NCI-H524 (cell line): ENCODE results near the gene CALD1.

ENCODE experiments used
- DNase-seq, 2 experiments: peaks; one replicate each; lab custom pipeline; 2025; lab: John Stamatoyannopoulos, UW

CALD1 gene, protein sequence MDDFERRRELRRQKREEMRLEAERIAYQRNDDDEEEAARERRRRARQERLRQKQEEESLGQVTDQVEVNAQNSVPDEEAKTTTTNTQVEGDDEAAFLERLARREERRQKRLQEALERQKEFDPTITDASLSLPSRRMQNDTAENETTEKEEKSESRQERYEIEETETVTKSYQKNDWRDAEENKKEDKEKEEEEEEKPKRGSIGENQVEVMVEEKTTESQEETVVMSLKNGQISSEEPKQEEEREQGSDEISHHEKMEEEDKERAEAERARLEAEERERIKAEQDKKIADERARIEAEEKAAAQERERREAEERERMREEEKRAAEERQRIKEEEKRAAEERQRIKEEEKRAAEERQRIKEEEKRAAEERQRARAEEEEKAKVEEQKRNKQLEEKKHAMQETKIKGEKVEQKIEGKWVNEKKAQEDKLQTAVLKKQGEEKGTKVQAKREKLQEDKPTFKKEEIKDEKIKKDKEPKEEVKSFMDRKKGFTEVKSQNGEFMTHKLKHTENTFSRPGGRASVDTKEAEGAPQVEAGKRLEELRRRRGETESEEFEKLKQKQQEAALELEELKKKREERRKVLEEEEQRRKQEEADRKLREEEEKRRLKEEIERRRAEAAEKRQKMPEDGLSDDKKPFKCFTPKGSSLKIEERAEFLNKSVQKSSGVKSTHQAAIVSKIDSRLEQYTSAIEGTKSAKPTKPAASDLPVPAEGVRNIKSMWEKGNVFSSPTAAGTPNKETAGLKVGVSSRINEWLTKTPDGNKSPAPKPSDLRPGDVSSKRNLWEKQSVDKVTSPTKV

DNA sequence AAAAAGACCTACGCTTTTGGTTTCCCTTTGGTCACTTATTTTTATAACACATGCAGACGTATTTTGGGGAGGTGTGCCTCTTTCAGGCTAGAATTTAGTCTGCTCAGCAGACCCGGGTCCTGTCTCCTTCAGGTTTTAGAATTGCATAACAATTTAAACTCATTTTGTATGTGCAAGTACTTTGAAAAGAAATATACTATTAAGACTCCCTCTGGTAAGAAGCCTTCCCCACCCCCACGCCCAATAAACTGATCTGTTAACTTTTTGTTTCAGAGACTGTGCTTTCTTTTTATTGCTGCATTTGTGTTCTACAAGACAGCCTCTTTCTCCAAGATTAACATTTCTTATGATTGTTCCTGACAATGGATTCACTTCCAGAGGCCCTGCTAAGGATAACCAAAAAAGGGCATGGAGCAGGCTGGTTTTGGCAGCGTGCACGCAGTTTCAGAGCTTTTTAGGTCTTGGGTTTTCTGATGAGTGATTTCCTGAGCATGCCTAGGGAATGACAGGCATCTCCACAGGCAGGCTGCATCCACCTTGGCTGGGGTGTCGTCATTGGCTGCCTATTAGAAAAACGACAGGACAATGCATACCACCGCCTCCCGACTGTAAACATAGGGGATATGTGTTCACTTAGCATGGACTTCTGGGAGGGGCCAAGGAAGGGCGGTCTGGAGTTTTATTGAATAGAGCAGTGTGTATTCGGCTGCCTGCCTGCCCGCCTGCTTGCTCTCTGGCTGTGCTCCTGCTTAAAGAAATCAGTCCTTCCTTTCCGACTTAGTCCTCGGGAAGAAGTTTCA lies at the start of gene CALD1:
TSS of gene CALD1 (plus strand) at position 694 of the 800 bp plus-strand sequence. CDS start 88,100 bp downstream, outside the sequence.
- no peak for DNase-seq

DNA sequence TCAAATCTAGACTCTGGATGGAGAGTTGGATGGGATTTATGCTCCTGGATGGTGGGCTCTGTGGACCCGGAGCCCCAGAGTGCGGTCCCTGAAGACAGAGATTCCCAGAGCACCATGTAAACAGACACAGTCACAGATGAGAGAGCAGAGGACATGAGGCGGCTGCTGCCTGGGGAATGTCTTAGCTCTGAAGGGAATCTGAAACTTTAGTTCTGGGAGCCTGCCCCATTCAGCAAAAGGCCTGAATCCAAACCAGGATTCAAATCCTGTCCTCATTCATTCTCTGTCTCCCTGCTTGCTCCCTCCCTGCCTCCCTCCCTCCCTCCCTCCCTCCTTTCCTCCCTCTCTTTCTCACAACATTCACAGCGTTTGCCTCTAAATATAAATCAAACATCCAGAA lies 49.5 kb upstream of the CALD1 start:
- no peak for DNase-seq

DNA sequence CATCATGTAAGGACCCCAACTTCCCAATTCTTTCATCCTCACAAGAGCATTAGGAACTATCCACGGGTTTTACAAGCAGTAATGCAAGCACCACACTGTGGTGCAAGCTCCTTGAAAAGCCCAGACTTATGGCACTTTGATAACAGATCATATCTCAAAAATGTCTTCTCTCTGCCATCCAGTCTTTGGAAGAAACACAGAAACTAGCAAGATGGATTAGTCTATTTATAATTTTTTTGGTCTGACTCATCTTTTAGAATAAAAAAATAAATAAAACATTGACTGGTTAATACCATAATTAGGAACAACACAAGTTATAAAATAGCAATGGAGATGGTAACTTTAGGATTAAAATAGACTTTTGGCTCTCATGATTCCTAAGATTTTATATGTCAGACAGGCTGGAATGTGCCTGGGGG lies 49.0 kb upstream of the CALD1 start:
- DNase-seq, result no peak

DNA sequence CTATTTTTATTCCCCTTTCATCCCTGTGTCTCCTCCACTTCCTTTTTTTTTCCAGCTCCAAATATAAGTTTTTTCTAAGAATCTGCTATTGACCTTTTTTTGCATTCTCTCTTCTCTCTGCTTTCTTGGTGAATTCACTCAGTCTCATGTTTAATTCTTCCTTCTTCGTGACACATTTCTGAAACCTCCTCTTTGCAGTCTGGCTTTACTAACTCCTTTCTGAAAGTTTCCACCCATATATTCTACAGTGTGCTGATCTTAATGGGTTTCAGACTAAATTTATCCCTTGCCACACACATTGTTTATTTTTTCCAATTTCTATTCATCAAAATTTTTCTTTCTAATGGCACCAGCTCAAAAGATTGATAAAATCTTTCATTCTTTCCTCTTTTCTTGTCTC lies 47.8 kb upstream of the CALD1 start:
- no peak for DNase-seq

DNA sequence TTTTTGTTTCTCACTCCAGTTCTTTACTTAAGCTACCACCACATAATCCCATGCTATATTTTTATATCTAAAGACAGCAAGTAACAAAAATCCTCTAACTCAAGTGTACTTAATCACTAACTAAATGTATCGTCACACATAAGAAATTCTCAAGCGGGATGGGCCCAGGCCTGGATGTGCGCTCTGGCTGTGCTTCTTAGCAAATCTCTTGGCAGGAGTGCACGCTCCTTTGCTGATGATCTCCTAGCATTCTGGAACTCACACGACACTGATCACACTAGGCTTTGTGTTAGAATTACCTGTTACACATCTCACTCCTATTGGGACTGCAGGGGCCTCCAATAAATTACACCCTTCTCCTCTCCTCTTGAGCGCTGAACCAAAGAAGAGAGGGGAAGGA lies 46.7 kb upstream of the CALD1 start:
- DNase-seq, result no peak

DNA sequence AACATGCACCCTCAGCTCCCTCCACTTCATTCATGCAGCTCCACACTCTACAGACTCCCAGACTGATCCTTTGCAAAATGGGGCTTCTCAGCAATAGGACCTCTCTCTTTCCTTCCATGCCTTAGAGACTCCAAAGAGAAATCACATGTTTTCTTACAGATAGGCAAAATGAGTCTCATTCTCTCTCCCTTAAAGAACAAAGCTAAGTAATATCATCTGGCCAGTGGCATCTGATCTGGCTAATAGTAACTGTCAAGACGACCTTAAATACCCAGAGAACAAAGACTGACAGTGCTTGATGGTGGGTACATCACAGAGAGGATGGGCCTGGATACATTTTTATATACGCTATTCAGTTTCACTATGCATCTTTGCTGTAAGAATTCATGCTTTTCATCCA lies 43.1 kb upstream of the CALD1 start:
- no peak for DNase-seq

DNA sequence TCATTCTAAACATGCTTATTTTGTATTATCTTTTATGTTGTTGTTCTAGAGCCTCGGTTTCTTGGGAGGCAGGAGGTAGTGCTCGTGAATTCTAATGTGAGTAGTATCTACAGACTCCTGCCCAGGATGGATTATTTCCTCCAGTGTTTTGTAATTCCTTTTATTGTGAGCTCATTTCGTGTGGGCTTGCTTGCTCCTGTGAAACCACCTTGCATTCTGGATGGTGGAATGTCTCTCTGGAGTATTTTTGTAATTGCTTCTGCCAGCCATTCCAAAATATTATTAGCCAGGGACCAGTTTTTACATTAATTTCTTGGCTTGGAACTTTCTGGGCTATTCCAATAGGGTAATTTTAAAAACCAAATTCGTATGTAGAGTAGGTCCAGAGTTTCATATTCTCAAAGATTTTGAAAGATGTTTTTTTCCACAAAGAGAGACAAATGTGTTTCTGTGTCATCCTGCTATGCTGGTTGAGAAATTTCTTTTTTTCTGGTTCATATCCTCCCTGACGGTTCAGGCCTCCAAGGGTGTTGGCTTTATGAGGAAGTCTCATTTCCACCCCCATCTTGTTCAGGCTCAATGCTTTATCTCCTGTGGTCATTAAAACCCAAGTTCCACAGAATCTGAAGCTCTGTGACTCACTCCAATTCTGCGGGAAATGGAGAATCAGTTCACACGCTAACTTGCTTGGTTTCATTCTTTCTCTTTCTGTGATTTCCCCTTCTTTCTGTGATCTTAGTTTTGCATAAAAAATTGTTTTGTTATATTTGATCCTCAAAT lies 41.7 kb upstream of the CALD1 start:
- no peak for DNase-seq

DNA sequence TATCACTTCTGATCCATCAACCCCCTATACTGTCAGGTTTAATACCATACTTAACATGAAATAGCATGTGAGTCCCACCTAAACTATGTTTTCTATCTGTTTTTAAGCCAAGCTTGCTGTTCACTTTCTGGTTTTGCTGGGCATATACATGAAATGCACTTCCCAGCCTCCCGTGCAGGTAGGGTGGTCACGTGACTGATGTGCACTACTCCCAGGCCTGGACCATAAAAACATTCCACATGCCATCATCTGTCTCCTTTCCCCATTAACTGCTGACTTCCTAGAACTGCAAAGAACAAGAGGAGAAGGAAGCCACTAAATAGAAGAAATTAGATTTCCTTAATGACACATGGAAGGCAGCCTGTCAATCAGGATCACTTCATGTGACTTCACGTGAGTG lies 40.1 kb upstream of the CALD1 start:
- no peak for DNase-seq

DNA sequence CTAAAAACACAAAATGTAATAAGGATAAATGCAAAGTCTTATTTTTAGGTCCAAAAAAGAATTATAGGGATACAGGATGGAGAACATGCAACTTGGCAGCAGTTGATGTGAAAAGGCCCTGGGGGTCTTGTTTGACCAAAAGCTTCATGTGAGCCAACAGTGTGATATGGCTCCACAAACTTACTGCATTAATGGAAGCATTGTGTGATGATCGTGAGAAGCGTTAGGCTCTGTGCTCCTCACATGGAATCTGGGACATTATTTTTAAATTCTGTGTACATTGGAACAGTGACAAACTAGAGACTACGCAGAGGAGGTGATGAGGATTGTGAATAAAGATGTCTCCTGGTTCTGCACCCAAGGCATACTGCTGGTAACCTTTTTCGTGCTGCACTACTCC lies 39.1 kb upstream of the CALD1 start:
- DNase-seq, result no peak

DNA sequence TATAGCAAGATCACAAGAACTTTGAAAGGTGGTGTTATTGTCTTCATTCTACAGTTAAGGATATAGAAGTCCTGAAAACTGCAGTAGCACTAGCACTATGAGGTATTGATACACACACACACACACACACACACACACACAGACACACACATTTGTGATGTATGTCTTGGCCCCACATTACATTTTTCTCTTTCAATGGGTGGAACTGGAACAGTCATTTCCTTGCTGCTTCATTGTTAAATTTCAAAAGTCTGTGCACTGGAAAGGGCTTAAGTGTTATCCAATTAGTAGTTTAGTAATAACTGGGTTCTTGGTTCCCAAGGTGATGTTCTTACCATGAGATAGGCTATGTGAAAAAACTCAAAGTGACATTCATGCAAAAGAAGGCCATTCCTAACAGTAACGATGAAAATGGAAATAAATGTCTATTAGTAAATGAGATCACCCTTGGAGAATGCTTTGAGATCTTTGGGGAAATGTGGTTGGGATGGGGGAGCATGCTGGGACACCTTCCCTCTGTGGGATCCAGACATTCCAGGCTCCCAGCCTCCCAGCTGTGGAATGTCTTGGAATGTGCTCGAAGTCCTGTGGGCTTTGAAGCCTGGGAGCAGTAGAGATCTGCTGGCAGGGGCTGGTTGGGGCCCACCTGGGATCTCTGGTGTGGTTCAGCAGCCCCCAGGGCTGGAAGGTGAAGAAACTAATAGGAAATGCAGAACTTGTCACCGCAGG lies 37.4 kb upstream of the CALD1 start:
- DNase-seq, result no peak

DNA sequence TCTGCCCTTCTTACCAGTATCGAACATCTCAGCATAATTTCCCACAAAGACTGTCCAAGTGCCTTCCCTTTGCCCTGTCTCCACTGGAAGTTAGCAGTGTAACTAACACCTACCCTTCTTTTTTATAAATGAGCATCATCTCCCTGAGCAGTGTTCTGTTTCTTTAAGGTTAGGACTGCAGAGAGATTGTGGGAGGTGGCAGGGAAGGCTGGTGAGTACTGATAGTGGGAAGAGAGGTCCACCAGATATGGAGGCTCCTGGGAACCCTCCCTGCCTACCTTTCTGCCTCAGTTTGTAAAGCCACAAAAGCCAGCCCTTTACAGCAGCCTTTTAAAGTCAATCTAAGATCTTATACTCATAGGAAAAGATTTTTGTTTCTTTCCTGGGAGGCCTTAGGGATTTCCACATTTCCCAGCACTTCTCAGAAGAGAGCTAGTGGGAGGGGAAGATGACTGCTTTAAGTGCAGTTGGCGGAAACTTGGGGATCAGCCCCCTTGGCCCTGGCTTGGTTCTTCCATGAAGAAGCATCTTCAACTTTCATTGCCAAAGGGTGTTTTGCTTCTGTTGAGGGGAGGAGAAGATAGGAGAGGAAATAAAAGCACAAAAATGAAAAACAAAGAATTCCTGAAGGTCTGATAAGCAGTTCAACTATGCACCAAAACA lies 36.6 kb upstream of the CALD1 start:
- no peak for DNase-seq

DNA sequence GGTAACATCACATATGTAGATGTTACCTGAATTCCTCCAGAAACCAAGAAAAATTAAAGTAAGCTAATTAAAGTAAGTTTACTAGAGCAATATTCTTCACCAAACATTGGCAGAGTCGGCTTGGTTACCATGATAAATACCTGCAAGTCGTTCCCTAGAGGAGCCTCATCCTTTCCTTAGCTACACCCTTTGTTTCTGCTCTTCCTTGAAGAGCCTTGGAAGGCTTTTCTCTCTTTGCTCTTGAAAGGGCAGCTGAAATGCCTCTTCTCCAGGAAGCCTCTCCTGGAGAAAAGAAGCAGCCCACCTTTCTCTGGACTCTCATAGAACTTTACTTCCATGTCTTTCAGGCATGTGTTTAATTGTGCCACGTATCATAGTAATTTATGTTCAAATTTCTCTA lies 34.9 kb upstream of the CALD1 start:
- no peak for DNase-seq

DNA sequence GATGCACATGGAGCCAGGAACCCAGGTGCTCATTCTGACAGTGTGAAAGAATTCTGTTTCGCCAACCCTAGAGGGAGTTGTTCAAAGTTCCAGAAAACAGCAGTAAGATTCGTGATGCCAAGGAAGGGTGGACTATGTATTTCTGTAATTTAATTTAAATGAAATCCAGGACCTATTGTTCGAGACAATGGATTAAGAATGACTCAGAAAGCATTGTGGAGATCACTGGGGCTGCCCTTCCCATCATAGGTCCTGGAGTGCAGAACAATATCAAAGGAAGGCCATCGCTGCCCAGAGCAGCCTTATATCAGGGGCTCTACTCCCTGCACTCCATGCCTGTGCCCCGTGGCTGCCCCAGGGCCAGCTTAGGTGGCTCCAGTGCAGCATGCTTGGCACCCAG lies 32.1 kb upstream of the CALD1 start:
- DNase-seq, result no peak

DNA sequence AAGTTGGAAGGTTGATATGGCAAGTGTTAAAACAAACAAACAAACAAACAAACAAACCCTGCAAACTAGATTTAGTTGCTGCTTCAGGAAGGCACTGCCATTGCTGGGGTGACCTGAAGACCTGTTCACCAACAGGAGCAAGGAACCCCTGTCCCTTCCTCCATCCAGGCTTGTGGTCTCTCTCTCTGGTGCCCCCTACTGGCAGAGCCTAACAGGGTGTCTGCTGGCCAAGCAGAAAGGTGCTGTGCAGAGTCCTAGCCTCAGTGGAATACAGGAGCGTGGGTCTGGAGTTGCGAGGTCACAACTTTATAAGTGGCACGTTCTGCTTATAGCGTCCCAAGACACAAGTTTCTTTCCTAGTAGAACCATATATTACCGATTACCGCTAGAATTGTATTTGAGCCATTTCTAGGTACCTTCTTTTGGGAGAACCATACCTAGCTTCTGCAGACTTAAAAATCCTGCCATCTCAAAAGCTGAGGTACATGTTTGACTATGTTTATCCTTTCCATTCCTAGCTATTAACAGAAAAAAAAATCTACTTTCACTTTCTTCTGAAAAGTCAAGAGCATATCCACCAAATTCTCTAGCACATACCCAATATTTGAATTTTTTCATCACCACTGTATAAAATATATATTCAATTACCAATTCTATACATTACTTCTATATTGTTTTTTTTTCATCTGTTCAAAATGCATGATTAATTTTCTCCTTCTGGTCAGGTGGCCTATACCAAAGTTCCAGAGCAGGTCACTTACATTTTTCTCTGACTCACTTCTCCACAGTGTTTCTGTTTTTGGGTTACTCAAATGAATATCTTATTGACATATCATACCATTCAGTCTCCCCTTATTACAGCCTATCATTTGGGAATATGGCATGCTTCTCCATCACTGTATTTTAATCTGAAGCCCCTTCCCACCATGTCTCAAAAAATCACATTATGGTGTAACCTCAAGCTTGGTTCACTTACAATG lies 29.1 kb upstream of the CALD1 start:
- peak in 1 of 2 experiments; percentile 11 for DNase-seq

DNA sequence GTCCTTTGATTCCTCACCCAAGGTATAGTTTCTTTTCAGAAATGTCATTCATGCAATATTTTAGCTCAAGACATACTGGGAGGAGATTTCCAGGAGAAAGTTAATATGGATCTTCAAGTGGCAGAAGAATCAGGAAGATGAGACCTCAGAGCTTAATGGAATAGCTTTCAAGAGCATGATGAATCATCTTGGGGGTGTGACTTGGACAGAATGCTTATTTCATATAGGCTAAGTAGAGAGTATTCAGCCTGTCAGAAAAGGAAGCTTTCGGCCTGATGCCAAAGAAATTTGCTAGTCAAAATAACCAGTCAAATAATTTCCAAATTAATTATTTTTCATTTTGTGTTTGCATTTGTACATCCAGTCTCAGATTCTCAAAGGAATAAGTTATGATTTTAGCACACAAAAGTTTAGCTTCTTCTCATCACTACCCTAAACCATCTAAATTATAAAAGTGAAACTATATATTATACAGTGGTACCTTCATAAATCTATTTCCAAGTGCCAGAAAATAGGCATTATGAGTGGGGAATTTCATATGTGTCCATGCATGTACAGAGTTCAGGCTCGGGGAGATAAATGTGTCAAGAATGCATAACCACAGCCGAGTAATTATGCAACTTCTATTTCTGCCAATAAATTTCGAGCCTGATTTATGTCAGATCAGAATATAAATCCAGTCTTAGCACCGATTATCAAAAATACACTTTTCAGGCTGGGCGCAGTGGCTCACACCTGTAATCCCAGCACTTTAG lies 27.3 kb upstream of the CALD1 start:
- no peak for DNase-seq

DNA sequence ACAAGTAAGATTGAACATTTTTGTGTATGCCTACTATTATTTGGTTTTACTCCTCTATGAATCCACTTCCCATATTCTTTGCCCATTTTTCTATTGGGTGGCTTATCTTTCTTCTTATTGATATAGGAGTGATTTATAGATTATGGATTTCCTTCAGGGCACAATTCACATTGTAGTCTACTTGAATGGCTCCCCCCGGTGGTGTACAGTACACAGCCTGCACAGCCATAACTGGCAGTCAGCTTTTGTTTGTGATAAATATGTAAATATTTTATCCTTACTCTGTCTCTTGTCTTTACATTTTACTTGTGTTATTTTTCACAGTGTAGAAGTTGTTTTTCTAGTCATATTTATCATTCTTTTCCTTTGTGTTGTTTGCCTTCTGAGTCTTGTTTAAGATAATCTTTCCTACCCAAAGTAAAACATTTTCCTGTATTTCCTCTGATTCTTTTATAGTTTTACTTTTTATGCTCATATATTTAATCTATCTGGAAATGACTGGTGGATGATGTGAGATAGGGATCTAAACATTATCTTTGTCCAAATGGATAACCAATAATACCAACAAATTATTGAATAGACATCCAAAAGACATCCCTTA lies 23.9 kb upstream of the CALD1 start:
- peak in 1 of 2 experiments; percentile 13 for DNase-seq

DNA sequence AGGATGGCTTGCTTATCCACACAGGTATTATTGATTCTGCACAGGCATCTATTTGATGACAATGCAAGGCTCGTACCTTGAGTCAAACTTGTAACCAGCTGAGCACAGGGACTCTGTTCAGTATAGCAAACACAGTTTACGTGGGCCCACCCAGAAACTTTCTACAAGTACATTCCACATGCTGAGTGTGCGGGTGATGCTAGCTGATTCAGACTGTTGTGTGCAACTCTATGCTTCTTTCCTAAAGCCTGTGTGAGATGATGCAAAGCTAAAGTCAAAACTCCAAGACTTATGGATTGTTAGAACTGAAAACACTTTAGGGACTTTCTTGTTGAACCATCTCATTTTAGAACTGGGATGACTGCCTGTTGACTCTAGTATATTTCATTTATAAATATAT lies 21.5 kb upstream of the CALD1 start:
- no peak for DNase-seq

DNA sequence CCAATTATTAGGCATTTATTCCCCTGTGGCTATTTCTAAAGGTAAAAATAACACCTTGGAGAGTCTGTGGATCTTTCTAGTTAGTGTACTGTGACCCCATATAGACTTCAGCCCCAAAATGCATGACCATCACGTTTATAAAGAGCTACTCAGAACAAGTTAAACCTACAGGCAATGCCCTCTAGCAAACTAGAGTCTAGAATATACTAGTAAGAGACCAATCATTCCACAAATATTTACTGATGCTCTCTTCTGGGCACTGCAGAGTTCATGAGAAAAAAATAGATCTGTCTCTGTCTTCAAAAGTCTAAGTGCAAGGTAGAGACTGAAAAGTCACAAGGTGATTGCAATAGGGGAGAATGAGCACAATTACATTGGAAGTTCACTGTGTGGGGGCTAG lies 20.5 kb upstream of the CALD1 start:
- no peak for DNase-seq
